ENCODE data around the gene KIF16B.
"Not testable (repeated sequence)": the region's sequence is repeated elsewhere in the genome, so short reads cannot be mapped to it uniquely, and the experiment has no call there.

DNA sequence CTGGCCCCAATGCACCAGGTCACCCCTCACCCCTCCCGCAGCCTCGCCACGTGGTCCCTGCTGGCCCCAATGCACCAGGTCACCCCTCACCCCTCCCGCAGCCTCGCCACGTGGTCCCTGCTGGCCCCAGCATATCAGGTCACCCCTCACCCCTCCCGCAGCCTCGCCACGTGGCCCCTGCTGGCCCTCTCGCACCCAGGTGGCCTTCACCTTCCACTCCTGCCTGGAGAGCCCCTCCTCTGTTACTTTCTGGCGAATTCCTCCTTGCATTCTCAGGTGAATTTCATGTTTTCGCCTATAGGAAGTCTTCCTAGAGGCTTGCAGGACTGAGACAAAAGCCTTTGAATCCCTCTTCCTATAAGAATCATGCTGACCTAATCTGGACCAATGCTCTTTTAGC is 313.1 kb downstream of the KIF16B start:
- not testable (repeated sequence) for TF ChIP-seq REST (IDR thresholded peaks at IDR 0.05); GABPA (IDR thresholded peaks at IDR 0.05 in 1 of 2, conservative IDR thresholded peaks at IDR 0.05 in 1 of 2); JUND (IDR thresholded peaks at IDR 0.05); CTCF (IDR thresholded peaks at IDR 0.05; ENCODE audit: low read depth, low read length, missing input control)

Measured in liver (tissue), 3 donors.